Erythroblast (primary cell): ENCODE measurements around the gene DAB1.

Experiments
- GATA1 ChIP-seq: IDR thresholded peaks from 2 replicates; pipeline ENCODE4 v1.6.1; 2011; ENCODE audit warnings: low read depth, mild to moderate bottlenecking, control low read depth, low read length, moderate library complexity
- POLR2A ChIP-seq: IDR thresholded peaks from 2 replicates; pipeline ENCODE4 v1.6.1; 2011; ENCODE audit warnings: mild to moderate bottlenecking, low read length

DNA sequence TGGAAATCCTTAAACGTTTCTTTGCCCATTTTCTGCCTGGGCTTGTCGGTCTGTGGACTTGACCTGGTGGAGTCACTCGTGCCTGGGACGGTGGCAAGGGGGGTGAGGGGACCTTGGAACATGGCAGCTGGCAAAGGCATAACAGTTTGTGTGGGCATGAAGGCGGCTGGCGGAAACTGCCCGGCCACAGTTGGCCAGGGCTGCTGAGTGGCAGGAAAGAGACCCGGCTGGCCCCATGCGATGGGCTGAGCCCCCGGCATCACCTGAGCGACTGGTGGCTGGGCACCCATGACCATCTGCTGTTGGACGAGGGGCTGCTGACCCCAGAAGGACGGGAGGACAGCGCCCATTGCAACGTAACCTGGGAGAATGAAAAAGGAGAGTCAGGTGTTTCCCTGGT lies 408.8 kb downstream of the DAB1 start:
- no peak for TF ChIP-seq POLR2A
- TF ChIP-seq GATA1, result no peak
